ENCODE measurements around the gene BDKRB2.

The BDKRB2 gene

GRCh38 chr14:96255501-96256366 lies 51.1 kb downstream of the BDKRB2 start, which contains the start of gene BDKRB1:
Gene BDKRB1 (plus strand): TSS chr14:96256210. CDS start chr14:96263683, 7,473 bp downstream.
- no peak for DNase-seq

GRCh38 chr14:96256407-96256806 lies 51.8 kb downstream of the BDKRB2 start:
- no peak for DNase-seq

GRCh38 chr14:96257056-96257455 lies 52.4 kb downstream of the BDKRB2 start:
- no peak for DNase-seq

- DNase-seq: no peak
These were observed 53.3 kb downstream of the BDKRB2 start for GRCh38 chr14:96257900-96258299.

GRCh38 chr14:96260341-96260821 lies 55.7 kb downstream of the BDKRB2 start:
- no peak for DNase-seq

GRCh38 chr14:96261053-96261452 lies 56.4 kb downstream of the BDKRB2 start:
- DNase-seq: no peak

GRCh38 chr14:96261772-96262655 lies 57.4 kb downstream of the BDKRB2 start:
- DNase-seq: no peak

GRCh38 chr14:96263347-96264199 lies 58.9 kb downstream of the BDKRB2 start:
- DNase-seq: no peak

GRCh38 chr14:96264200-96264553 lies 59.5 kb downstream of the BDKRB2 start:
- no peak for DNase-seq

- DNase-seq: no peak
These were observed 60.2 kb downstream of the BDKRB2 start for GRCh38 chr14:96264853-96265252.

GRCh38 chr14:96265383-96266095 lies 60.9 kb downstream of the BDKRB2 start:
- DNase-seq: no peak

GRCh38 chr14:96267336-96267735 lies 62.7 kb downstream of the BDKRB2 start:
- DNase-seq: no peak

GRCh38 chr14:96267916-96268315 lies 63.3 kb downstream of the BDKRB2 start:
- no peak for DNase-seq

GRCh38 chr14:96268431-96269358 lies 64.1 kb downstream of the BDKRB2 start:
- DNase-seq: no peak

GRCh38 chr14:96269359-96269710 lies 64.7 kb downstream of the BDKRB2 start:
- DNase-seq: no peak

GRCh38 chr14:96270565-96271420 lies 66.2 kb downstream of the BDKRB2 start:
- no peak for DNase-seq

- no peak for DNase-seq
These were observed 66.8 kb downstream of the BDKRB2 start for GRCh38 chr14:96271421-96271762.

GRCh38 chr14:96272777-96273473 lies 68.3 kb downstream of the BDKRB2 start:
- DNase-seq: no peak

GRCh38 chr14:96273629-96274028 lies 69.0 kb downstream of the BDKRB2 start:
- no peak for DNase-seq
